IMR-90 (cell line): ENCODE results near the gene LRRC73.

Experiments used
- BHLHE40 ChIP-seq: fragments of 150-350 bp; IDR thresholded peaks from 2 replicates; pipeline ENCODE4 v1.6.1; 2016; ENCODE audit warnings: mild to moderate bottlenecking, low read depth, low read length
- FOS ChIP-seq: fragments of 150-350 bp; IDR thresholded peaks from 2 replicates; pipeline ENCODE4 v1.6.1; 2016; ENCODE audit warnings: low read depth, low read length
- MAZ ChIP-seq: IDR thresholded peaks from 2 replicates; pipeline ENCODE4 v1.6.1; 2012; ENCODE audit warnings: low read depth, mild to moderate bottlenecking, low read length, improper control_type of control experiment, moderate library complexity, borderline replicate concordance
- MXI1 ChIP-seq: IDR thresholded peaks from 2 replicates; pipeline ENCODE4 v1.6.1; 2012; ENCODE audit warnings: low read depth, mild to moderate bottlenecking, low read length, moderate library complexity, borderline replicate concordance
- POLR2A ChIP-seq: IDR thresholded peaks from 2 replicates; pipeline ENCODE4 v1.6.1; 2012; ENCODE audit warnings: mild to moderate bottlenecking, low read depth, low read length
- RAD21 ChIP-seq: IDR thresholded peaks from 2 replicates; pipeline ENCODE4 v1.6.1; 2012; ENCODE audit warnings: low read length, improper control_type of control experiment
- RFX5 ChIP-seq: IDR thresholded peaks from 2 replicates; pipeline ENCODE4 v1.8.0; 2012; ENCODE audit warnings: low read depth, mild to moderate bottlenecking, low read length, moderate library complexity
- TF ChIP-seq, protein P1 (sequence below): conservative IDR thresholded peaks from 2 replicates; pipeline ENCODE4 v1.5.1; 2012; ENCODE audit warnings: mild to moderate bottlenecking, low read depth, low read length, improper control_type of control experiment

DNA sequence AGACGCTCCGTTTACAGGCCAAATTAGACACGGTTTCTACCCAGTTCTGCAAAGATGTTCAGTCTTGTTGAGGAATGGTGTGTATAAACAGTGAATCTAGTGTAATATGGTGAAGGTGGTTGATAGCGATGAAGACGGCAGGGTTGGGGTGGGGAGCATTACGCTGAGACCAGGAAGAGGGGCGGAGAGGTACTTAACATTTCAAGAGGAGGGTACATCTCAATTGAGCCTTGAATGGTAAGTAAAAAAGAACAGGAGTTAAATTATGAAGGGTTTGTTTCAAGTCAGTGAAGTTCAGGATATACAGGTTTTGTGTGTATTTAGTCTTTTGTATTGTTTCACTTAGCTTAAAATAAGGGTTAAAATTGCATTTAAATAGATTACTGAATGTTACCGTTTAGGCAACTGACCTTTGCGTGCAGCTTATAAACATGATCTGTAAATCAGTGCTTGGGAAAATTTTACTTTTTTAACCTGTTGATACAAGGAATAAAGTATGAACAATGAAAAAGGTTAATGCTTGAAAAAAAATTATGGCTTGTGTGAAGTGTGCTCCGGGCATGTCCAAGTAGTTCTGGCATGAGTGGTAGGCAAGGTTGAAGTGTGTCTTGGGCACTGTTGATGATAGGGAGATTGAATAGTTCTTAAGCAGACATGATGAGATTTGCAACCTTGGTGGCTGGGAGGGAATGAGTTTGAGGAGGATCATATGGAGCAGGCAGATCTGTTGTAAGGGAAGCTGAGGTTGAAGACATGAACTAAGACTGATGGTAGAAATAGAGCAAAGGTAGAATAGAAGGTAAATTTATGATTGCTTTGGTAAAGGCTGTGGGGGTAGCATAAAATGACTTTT lies 7.6 kb upstream of the LRRC73 start:
- TF ChIP-seq RFX5, result no peak
- TF ChIP-seq, protein P1, sequence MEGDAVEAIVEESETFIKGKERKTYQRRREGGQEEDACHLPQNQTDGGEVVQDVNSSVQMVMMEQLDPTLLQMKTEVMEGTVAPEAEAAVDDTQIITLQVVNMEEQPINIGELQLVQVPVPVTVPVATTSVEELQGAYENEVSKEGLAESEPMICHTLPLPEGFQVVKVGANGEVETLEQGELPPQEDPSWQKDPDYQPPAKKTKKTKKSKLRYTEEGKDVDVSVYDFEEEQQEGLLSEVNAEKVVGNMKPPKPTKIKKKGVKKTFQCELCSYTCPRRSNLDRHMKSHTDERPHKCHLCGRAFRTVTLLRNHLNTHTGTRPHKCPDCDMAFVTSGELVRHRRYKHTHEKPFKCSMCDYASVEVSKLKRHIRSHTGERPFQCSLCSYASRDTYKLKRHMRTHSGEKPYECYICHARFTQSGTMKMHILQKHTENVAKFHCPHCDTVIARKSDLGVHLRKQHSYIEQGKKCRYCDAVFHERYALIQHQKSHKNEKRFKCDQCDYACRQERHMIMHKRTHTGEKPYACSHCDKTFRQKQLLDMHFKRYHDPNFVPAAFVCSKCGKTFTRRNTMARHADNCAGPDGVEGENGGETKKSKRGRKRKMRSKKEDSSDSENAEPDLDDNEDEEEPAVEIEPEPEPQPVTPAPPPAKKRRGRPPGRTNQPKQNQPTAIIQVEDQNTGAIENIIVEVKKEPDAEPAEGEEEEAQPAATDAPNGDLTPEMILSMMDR, result no peak
- TF ChIP-seq MAZ, result no peak
- TF ChIP-seq MXI1, result no peak
- TF ChIP-seq POLR2A, result no peak
- no peak for TF ChIP-seq BHLHE40
- no peak for TF ChIP-seq FOS
- no peak for TF ChIP-seq RAD21
